Hematopoietic multipotent progenitor cell treated with erythropoietin and hydrocortisone succinate and interleukin-3 and kit ligand, for 17 days (in vitro differentiated cells): Measurements from ENCODE around the gene ISOC2.
"Not testable (repeated sequence)": the region's sequence is repeated elsewhere in the genome, so short reads cannot be mapped to it uniquely, and the experiment has no call there.

Experiments used
- DNase-seq: peaks from one replicate; pipeline ENCODE4 v3.0.0-alpha.2; 2015; ENCODE audit warnings: low spot score

Gene ISOC2

GRCh38 chr19:55457683-55458457, 3.6 kb downstream of the ISOC2 start:
- DNase-seq: no peak

GRCh38 chr19:55456347-55456746, 5.1 kb downstream of the ISOC2 start:
- no peak for DNase-seq

DNA sequence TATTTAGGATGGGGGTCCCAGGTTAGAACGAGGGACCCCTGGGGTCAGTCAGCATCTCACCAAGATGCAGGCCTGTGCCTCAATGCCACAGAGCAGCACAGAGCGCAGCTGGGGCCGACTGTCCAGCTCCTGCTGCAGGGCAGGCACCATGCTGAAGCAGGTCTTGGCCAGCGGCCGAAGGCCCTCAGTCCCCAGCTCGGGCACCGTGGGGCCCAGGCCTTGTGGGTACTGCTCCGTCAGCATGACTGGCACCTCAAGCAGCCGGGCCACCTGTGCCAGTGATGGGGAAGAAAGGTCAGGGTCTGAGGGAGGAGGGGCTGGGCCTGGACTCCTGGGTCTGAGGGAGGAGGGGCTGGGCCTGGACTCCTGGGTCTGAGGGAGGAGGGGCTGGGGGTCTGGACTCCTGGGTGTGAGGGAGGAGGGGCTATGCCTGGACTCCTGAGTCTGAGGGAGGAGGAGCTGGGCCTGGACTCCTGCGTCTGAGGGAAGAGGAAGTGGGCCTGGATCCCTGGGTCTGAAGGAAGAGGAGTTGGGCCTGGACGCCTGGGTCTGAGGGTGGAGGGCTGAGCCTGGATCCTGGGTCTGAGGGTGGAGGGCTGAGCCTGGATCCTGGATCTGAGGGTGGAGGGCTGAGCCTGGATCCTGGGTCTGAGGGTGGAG, 5.7 kb downstream of the ISOC2 start:
- no peak for DNase-seq

DNA sequence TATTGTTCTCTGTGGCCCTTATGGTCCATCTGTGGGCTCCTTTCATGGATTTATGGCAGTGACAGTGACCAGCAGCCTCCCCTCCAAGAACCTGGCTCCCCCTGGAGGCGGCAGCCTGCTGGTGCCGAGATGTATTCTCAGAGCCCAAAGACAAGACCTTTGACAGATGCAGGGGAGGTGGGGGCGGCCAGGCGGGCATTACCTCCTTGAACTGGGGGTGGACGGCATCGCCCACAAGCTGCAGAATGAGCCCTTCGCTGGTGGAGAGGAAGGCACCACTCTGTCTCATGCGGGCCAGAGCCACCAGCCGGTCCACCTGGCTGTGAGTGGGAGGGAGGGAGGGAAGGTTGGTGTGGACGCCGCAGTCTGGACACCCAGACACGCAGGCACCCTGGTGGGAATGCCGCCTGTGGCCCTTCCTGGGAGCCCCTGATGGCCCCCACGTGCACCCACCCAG, 6.6 kb downstream of the ISOC2 start:
- DNase-seq: peak; percentile 65

- no peak for DNase-seq
These were observed 7.8 kb downstream of the ISOC2 start for GRCh38 chr19:55453511-55454260.

- DNase-seq: peak; percentile 70
These were observed 8.6 kb downstream of the ISOC2 start for GRCh38 chr19:55452749-55453346.

DNA sequence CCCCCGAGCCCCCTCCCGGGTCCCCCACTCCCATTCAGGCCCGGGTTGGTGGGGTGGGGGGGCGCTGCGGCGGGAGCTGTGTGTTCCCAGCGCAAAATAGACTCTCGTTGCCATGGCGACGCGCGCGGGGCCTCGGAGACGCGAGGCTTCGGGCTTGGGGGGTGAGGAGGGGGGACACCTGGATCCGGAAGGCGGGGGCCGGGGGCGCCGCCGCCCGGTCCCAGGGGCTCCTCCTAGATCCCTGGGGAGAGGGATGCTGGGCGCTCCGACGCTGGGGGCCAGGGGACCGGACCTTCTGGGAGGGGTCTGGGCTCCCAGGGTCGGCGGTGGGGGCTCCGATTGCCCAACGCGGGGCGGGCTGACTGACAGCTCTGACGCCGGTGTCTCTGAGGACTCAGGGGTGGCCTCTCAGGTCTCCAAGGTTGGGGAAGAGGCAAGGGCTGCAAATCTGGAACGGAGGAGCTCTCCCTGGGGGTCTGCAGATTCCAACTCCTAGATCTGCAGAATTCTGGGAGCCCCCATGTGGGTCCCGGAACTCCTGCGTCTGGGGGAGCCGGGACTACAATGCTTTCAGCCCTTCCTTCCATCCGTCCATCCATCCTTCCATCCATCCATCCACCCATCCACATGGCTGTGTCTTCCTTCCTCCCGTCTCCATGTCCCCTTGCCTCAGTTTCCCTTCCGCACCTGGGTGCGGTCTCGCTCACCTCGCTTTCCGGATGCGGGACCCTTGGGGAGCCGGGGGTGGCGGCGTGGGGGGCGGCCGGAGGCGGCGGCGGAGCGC, 9.3 kb downstream of the ISOC2 start:
- DNase-seq: no peak

- DNase-seq: no peak
These were observed 10.1 kb downstream of the ISOC2 start for GRCh38 chr19:55451163-55451964.

DNA sequence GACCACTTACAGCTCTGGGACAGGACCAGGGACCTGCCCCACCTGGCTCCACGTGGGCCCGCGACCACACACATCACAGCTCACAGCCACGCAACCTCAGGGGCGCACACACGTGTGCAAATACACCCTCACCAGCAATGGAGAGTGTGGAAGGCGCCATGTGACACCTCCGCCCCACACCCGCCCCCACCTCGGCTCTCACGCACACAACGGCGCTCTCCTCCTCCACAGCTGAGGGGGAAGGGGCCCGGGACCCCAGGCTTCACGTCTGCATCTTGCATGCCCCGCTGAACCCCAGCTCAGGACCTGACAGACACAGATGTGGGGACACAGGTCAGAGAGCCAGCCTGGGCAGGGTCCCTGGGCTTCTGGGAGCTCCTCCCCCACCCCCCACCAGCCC, 12.0 kb downstream of the ISOC2 start:
- no peak for DNase-seq

DNA sequence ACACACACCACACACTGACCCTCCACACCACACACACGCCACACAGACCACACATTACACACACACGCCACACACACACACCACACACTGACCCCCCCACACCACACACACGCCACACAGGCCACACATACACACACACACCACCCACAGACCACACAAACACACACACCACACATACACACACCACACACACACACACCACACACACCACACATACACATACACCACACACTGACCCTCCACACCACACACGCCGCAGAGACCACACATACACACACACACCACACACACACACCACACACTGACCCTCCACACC, 13.3 kb downstream of the ISOC2 start:
- DNase-seq: not testable (repeated sequence)

- DNase-seq: no peak
These were observed 13.8 kb downstream of the ISOC2 start for GRCh38 chr19:55447421-55448174.

GRCh38 chr19:55446060-55446459, 15.4 kb downstream of the ISOC2 start:
- no peak for DNase-seq

- no peak for DNase-seq
These were observed 16.8 kb downstream of the ISOC2 start for GRCh38 chr19:55444646-55445045.

DNA sequence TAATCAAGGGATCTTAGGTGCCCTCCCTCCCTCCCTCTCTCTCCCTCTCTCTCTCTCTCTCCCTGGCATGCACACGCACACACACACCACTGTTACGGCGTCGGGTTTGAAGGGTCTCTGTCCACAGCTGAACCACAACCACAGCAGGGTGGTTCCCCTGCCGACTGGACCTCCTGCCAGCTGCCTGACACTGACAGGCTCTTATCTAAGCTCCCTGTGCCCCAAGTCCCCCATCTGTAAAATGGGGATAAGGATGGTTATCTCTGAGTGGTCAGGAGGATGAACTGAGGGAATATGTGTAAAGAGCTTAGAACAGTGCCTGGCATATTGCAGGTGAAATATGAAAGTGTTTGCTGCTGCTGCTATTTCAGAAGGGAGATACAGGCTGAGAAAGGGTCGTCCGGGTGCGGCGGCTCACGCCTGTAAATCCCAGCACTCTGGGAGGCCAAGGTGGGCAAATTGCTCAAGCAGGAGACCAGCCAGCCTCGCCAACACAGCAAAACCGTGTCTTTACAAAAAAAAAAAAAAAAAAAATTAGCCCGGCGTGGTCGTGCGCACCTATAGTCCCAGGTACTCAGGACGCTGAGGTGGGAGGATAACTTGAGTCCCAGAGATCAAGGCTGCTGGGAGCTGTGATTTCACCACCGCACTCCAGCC, 17.5 kb downstream of the ISOC2 start:
- DNase-seq: peak; percentile 75

DNA sequence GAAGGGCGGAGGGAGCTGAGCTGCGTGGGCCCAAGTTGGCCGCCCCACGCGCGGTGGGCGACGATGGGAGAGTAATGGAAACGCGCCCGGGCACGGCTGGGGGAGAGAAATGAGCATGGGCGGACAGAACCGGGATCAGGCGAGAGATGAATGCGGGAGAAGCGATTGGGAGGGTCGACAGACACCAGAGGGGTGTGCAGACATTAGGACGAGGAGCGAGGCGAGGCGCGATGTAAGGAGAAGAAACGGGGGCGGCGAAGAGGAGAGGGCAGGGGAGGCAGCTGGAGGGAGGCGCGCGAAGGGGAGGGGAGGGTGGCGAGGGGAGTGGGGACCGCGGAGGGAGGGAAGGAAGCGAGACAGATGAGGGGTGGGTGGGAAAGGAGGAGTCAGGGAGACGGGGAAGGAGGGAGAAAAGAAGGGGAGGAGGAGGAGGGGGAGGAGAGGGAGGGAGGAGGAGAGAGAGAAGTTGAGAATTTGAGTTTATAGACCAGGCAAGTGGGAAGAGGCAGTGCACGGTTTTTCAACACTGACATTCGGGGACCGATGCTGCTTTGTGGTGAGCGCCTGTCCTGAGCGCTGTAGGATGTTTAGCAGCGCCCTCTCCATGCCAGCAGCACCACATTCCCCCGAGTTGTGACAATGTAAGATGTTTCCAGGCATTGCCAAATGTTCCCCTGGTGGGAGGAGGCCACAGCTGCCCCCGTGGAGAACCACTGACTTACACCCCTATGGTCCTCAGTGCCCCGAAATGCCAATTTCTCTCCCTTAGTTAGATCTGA, 18.2 kb downstream of the ISOC2 start, which contains the start of gene SHISA7:
Gene SHISA7, minus strand, starts transcription at position 256 of the 779 bp plus-strand sequence. CDS start 437 bp downstream, outside the sequence.
- peak; percentile 62 for DNase-seq

GRCh38 chr19:55442372-55442961, 19.0 kb downstream of the ISOC2 start:
- DNase-seq: peak; percentile 52

- peak; percentile 74 for DNase-seq
These were observed 19.6 kb downstream of the ISOC2 start for GRCh38 chr19:55441692-55442321.

DNA sequence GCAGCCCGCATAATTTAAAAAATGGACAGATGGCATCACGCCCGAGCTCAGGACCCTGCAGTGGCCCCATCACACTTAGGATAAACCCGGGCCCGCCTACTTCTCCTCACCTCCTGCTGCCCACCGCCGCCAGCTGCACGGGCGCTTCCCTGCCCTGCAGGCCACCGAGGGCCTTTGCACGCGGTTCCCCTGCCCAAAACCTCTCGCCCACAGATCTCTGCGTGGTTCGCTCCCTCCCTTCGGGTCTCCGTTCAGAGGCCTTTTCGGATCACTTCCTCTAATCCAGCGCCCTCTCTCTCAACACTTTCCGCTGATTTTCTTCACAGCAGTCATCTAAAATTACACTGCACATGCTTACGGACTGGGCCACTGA, 20.1 kb downstream of the ISOC2 start:
- DNase-seq: no peak
